IPS-18a (cell line): ENCODE measurements around the gene ZNF500.

Experiments used
- H3K27ac ChIP-seq: one replicate; pipeline ENCODE4 v1.5.1; 2013; ENCODE audit warnings: low read length
- H3K27me3 ChIP-seq: one replicate; pipeline ENCODE4 v1.6.1; 2013; ENCODE audit warnings: mild to moderate bottlenecking, low read length; ENCODE audit not compliant: control insufficient read depth, insufficient read depth
- H3K36me3 ChIP-seq: one replicate; pipeline ENCODE4 v1.6.1; 2013; ENCODE audit warnings: low read depth, low read length; ENCODE audit not compliant: control insufficient read depth
- H3K4me1 ChIP-seq: one replicate; pipeline ENCODE4 v1.6.1; 2013; ENCODE audit warnings: low read depth, low read length; ENCODE audit not compliant: control insufficient read depth
- H3K4me3 ChIP-seq: one replicate; pipeline ENCODE4 v1.5.1; 2013; ENCODE audit warnings: low read length
- H3K9ac ChIP-seq: one replicate; pipeline ENCODE4 v1.6.1; 2013; ENCODE audit warnings: mild to moderate bottlenecking, low read length, moderate library complexity
- H3K9me3 ChIP-seq: one replicate; pipeline ENCODE4 v1.6.1; 2013; ENCODE audit warnings: low read depth, low read length; ENCODE audit not compliant: control insufficient read depth

The ZNF500 gene

DNA sequence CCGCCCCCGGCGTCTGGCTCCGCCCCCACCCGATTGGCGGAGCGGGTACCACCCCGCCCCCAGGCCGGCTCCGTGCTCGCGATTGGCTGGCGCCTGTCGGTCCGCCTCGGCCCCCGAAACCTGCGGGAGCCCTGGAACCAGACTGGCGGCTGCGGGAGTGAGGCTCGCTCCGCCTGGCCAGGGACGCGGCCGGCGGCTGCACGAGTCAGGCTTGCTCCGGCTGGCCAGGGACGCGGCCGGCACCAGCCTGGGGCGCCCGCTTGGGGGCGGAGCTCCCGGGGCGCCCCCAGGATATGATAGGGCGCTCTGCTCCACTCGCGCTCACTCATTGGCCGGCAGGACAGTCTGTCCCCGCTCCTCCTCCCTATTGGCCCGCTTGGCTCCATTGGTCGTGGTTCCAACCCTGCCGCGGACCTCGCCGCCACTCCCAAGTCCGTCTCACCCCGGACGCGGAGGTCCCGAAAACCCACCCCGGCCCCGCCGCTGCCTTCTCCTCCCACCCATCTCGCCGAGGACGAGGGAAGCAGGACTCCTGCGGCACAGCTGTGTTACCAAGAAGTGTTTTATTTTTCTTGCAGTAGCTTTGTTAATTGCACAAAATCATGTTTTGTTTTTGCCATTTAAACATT, 35.8 kb upstream of the ZNF500 start:
- Histone ChIP-seq H3K9me3 (no peaks in the 10 kb centered on the region), H3K36me3 (peaks cover 24% of the 10 kb centered on the region), H3K4me3 (peak overlapping the region; percentile 89), H3K9ac (peak overlapping the region; percentile 62), H3K4me1 (peaks cover 6% of the 10 kb centered on the region), H3K27me3 (no peaks in the 10 kb centered on the region), H3K27ac (no peak overlapping the region)

DNA sequence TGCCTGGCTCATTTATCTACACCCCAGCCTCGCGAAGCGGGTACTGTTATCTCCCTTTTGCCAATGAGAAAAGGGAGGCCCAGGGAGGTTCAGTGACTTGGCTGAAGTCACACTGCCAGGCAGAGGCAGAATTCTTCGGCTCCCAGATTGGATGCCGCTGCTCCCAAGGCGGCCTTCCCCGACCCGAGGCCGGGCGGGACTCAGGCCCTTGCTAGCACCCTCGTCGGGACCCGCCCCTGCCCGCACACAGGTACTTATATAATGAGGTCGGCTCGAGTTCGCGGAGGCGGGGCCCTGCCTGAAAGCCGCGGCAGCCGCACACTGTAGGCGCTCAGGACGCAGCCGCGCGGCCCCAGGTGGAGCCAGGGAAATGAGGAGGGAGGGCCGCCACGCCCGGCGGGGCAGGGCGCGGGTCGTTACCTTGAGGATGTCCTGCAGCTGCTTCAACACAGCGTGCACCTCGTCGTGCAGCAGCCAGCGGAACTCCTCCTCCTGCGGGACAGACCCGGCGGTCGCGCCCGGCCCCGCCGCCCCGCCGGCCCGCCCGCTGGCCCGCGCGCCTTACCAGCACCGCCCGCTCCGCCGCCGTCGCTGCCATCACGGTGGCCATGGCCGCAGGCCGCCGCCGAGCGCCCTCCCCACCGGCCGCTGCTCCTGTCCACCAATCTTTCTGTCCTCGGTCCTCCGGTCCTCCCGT, 35.1 kb upstream of the ZNF500 start, which contains the start of gene ROGDI:
Gene ROGDI, minus strand, starts transcription at position 672 of the 697 bp plus-strand sequence. Its CDS starts 62 bp downstream, at position 610.
- Histone ChIP-seq H3K27ac (peak within 1 kb of the TSS; percentile 39), H3K27me3 (no peaks in the 10 kb centered on the region), H3K4me1 (peaks cover 6% of the 10 kb centered on the region), H3K36me3 (peaks cover 18% of the 10 kb centered on the region), H3K9me3 (no peaks in the 10 kb centered on the region), H3K4me3 (peak within 1 kb of the TSS; percentile 89), H3K9ac (peak within 1 kb of the TSS; percentile 62)

DNA sequence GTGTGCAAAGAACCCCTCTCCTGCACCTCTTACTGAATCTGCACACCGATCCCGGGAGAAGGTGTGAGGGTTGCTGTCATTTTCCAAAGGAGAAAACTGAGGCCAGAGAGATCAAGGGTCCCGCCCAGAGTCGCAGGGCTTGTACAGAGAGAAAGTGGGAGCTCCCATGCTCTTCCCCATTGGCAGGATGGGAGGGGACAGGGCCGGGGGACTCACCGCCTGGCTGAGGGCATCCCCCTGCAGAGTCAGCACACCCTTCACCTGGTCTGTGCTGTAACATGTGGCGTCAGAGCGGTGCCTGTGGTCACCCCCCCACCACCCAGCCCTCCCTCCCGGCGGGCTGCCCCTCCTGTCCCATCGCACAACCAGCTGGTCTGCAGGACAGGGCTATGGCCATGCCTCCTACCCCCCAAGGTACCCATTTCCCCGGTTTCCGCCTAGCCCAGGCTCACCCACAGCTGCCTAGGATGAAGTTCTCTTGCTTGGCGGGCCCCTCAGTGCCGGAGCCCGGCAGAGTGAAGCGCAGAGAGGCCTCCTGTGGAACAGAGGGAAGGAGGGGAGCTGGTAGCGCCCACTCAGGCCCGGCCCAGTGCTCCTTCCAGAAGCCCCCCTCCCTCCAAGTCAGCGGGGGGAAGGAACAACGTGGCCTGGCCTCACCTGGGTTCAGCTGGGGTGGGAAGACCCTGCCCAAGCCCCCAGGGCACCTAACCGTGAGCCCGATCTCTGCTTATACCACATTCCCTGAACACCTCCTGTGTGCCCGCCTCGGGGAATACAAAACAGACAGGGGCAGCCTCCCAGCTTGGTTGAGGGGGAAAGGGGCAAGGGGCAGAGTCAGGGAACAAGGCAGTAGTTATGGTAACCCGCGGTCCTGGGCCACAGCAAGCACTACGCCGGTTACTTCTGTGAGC, 34.3 kb upstream of the ZNF500 start:
- Histone ChIP-seq H3K4me3 (peak overlapping the region; percentile 89), H3K27me3 (no peaks in the 10 kb centered on the region), H3K4me1 (peaks cover 6% of the 10 kb centered on the region), H3K9ac (peak overlapping the region; percentile 54), H3K9me3 (no peaks in the 10 kb centered on the region), H3K36me3 (peaks cover 16% of the 10 kb centered on the region), H3K27ac (peak overlapping the region; percentile 39)

DNA sequence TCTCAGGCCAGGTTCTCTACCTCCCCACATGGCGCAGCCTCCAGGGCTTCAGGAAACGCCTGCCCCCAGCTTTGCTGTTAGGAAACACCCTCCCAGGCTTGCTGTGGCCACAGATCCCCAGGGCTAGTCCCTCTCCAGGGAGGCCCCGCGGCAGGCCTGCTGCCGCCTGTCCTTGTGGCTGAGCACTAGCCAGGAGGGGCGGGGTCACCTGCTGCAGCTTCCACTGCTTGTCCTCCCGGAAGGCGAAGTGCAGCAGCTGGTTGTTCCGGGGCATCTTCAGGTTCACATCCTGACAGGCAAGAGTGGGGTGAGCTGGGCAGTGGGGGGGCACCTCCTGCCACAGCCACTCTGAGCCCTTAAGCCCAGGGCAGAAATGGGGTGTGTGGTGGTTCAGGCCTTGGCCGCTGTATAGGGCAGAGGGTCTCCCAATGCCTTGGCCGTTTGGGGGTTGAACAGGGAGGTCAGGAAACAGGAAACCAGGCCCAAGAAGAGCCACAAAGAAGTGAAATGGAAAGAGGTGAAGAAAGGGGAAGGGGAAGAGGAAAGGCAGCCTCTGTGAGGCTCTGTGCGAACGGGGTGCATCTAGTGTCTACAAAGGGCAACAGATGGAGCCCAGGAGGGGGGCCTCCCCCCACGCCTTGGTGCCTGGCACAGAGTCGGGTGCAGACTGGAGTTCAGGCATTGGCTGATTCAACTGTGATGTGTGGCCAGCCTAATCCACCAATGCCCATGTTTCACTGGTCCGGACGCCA, 33.5 kb upstream of the ZNF500 start:
- Histone ChIP-seq H3K4me1 (peaks cover 6% of the 10 kb centered on the region), H3K36me3 (peaks cover 11% of the 10 kb centered on the region), H3K27me3 (no peaks in the 10 kb centered on the region), H3K4me3 (no peak overlapping the region), H3K9me3 (no peaks in the 10 kb centered on the region), H3K9ac (no peak overlapping the region), H3K27ac (no peak overlapping the region)

DNA sequence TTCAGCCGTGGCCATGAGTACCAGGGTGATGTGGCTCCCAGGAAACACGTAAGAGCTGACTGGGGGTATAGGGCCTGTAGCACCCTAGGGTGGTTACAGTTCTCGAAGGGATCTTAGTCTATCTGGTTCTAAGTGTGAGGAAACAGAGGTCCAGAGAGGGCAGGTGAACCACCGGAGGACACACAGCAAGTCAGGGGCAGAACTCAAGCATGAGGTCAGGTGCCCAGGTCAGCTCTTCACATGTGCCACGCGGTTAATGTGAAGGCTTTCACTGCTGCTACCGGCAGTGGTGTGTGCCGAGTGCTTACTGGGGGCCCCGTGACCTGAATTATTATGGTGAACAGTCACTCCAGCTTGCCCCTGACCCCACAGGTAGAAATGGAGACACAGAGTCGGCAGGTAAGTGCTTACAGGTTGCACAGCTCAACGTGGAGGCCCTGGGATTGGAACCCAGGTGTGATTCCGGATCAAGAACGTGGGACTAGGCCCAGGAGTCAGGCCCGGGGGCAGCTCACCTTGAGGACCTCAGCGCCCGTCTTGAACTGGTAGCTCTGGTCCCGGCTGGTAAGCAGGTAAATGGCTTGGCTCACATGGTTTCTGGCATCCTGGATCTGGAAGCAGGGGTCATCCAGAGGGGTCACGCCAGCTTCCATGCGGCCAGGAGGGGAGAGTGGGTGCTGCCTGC, 32.4 kb upstream of the ZNF500 start:
- Histone ChIP-seq H3K27ac (no peak overlapping the region), H3K9me3 (no peaks in the 10 kb centered on the region), H3K9ac (no peak overlapping the region), H3K4me1 (peaks cover 6% of the 10 kb centered on the region), H3K4me3 (no peak overlapping the region), H3K27me3 (no peaks in the 10 kb centered on the region), H3K36me3 (peaks cover under 1% of the 10 kb centered on the region)

DNA sequence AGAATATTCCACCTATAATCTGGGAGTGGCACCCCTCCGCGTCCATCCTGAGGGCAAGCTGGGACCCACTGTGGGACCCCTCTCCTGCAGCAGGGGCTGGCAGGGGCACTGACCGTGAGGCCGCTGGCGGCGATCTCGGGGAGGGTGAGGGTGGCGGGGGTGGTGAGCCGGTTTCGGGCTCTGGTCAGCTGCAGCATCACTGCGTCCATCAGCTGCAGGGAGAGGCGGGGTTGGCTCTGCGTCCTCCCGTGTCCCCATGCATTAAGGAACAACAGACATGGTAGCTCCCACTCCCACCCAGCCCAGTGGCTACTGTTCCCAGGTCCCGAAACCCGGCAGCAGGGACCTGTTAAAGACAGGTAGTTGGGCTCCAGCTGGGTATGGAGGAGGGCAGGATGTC, 31.5 kb upstream of the ZNF500 start:
- H3K9ac ChIP-seq: no peak overlapping the region
- H3K27me3 ChIP-seq: no peaks in the 10 kb centered on the region
- H3K36me3 ChIP-seq: no peaks in the 10 kb centered on the region
- no peaks in the 10 kb centered on the region for H3K9me3 ChIP-seq
- H3K4me3 ChIP-seq: no peak overlapping the region
- H3K27ac ChIP-seq: no peak overlapping the region
- H3K4me1 ChIP-seq: peaks cover 5% of the 10 kb centered on the region

DNA sequence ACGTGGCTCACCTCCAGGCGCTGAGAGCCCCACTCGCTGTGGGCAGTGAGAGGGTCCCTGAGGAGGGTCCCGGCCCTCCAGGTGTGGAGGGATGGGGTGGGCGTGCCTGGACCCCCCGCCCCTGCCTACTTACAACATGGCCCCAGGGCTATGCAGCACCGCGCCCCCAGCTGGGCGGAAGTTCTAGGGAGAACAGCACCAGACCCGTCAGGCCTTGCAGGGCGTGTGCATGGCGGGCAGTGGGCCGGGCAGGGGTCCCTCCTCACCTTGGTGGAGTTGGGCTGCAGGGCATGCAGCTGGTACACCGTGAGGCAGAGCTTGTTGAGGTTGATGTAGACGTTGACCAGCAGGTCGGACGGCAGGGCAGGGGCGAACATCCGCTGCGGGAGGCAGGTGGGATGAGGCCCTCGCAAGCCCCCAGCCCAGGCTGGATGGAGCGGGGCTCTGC, 30.9 kb upstream of the ZNF500 start:
- no peak overlapping the region for H3K27ac ChIP-seq
- no peaks in the 10 kb centered on the region for H3K27me3 ChIP-seq
- H3K9me3 ChIP-seq: no peaks in the 10 kb centered on the region
- H3K36me3 ChIP-seq: no peaks in the 10 kb centered on the region
- no peak overlapping the region for H3K4me3 ChIP-seq
- no peaks in the 10 kb centered on the region for H3K4me1 ChIP-seq
- H3K9ac ChIP-seq: no peak overlapping the region

DNA sequence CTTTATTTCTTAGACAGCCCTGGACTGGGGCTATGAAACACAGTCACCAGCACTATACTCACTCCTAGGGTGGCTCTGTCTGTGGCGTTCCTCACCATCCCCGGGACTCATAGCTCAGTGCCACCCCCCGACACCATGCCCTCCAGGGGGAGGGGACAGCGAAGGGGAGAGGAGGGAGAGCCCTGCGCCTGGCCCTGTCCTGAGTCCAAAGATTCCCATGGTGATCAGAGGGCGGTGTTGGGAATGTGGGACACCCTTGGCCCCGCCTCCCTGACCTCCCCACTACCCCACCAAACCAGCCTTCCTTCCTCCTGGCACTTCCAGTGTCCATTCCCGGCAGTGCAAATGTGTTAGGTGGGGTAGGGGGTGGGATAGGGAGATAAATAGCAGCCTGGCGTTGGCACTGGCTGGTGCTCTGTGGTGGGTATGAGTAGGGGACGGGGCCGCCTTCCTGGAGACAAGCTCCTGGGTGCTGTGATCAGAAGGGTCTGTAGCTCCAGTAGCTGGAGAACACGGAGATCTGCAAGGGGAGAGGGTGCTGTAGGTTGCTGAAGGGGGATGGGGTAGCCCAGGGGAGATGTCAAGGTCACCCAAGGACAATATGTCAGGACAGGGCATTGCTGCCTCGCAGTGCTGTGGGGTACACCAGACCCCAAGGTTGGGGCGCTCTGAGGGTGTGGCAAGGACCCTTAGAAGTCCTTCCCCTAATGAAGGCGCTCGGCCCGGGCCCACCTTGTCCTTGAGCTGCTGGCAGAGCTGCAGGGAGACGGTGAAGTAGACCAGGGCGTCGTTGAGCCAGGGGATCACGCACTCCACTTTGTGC, 30.2 kb upstream of the ZNF500 start:
- H3K4me1 ChIP-seq: no peaks in the 10 kb centered on the region
- H3K9me3 ChIP-seq: no peaks in the 10 kb centered on the region
- no peak overlapping the region for H3K4me3 ChIP-seq
- no peaks in the 10 kb centered on the region for H3K27me3 ChIP-seq
- H3K27ac ChIP-seq: no peak overlapping the region
- H3K9ac ChIP-seq: no peak overlapping the region
- H3K36me3 ChIP-seq: no peaks in the 10 kb centered on the region

DNA sequence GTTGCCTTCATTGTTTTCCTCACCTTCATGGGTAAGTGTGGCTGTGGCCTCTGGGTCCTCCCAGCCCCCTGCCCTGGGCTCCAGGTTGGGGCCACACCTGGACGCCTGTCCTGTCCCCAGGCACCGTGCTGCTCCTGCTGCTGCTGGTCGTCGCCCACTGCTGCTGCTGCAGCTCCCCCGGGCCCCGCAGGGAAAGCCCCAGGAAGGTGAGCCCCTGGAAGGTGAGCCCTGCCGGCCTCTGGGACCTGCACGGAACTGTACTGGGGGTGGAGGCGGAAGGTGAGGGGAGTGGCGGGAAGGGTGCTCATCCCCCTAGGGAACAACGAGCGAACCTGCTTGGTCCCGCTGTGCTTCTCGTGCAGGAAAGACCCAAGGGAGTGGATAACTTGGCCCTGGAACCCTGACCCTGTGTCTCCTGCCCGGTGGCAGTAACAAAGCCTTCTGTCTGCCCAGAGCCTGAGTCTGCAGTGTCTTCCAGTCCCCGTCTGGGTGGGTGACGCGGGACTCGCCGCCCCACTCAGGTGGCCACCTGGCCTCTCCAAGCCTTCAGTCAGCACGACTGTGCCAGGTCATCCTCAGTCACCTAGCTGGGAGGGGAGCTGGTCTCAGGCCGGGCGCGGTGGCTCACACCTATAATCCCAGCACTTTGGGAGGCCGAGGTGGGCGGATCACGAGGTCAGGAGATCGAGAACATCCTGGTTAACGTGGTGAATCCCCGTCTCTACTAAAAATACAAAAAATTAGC, 29.0 kb upstream of the ZNF500 start:
- Histone ChIP-seq H3K9ac (no peak overlapping the region), H3K4me1 (no peaks in the 10 kb centered on the region), H3K27ac (no peak overlapping the region), H3K27me3 (no peaks in the 10 kb centered on the region), H3K36me3 (no peaks in the 10 kb centered on the region), H3K4me3 (no peak overlapping the region), H3K9me3 (no peaks in the 10 kb centered on the region)
